DND-41 (cell line): Measurements from ENCODE around the gene FIZ1.

Experiments
- ATAC-seq: fragments of 200-7000 bp; cut with Tn5 transposase; 3 replicates; pipeline ENCODE4 v1.9.1; 2021; ENCODE audit warnings: low read depth; ENCODE audit not compliant: insufficient read depth
- DNase-seq: peaks from one replicate; pipeline ENCODE4 v3.0.0-alpha.2; 2020
- H2AFZ ChIP-seq: 2 replicates; pipeline ENCODE4 v1.6.0; 2012; ENCODE audit warnings: low read depth, low read length
- H3K27ac ChIP-seq: 2 replicates; pipeline ENCODE4 v1.5.1; 2012; ENCODE audit warnings: low read length, inconsistent platforms
- H3K27me3 ChIP-seq: fragments of 200-600 bp; sonication (generic); 2 replicates; pipeline ENCODE4 v1.6.0; 2012; ENCODE audit warnings: low read length, mild to moderate bottlenecking, inconsistent platforms; ENCODE audit not compliant: insufficient read depth, poor library complexity
- H3K36me3 ChIP-seq: 2 replicates; pipeline ENCODE4 v1.5.1; 2012; ENCODE audit warnings: low read length, inconsistent platforms; ENCODE audit not compliant: insufficient read depth
- H3K4me1 ChIP-seq: 2 replicates; pipeline ENCODE4 v1.5.1; 2012; ENCODE audit warnings: mild to moderate bottlenecking, low read length; ENCODE audit not compliant: insufficient read depth
- H3K4me2 ChIP-seq: 2 replicates; pipeline ENCODE4 v1.6.0; 2012; ENCODE audit warnings: mild to moderate bottlenecking, moderate library complexity, low read length, inconsistent platforms; ENCODE audit not compliant: insufficient read depth
- H3K4me3 ChIP-seq, 2 experiments: fragments of 200-600 bp in 1 of 2; shearing (Covaris generic) in 1 of 2; 2 replicates each; pipeline ENCODE4 v1.5.1; 2012 to 2016; ENCODE audit warnings: inconsistent platforms in 2 of 2, low read length in 2 of 2, mild to moderate bottlenecking in 2 of 2, low read depth in 1 of 2, moderate library complexity in 1 of 2
- H3K79me2 ChIP-seq: 2 replicates; pipeline ENCODE4 v1.6.0; 2012; ENCODE audit warnings: low read length, inconsistent platforms; ENCODE audit not compliant: insufficient read depth
- H3K9ac ChIP-seq: 2 replicates; pipeline ENCODE4 v1.6.0; 2012; ENCODE audit warnings: low read depth, mild to moderate bottlenecking, inconsistent platforms, low read length, moderate library complexity
- H3K9me3 ChIP-seq: 2 replicates; pipeline ENCODE4 v1.5.1; 2012; ENCODE audit warnings: low read length, moderate library complexity, mild to moderate bottlenecking, inconsistent platforms; ENCODE audit not compliant: insufficient read depth, severe bottlenecking
- H4K20me1 ChIP-seq: 2 replicates; pipeline ENCODE4 v1.6.0; 2012; ENCODE audit warnings: low read length; ENCODE audit not compliant: insufficient read depth
- EZH2 ChIP-seq: IDR thresholded peaks from 3 replicates; pipeline ENCODE4 v1.6.1; 2012; ENCODE audit warnings: borderline replicate concordance, low read depth, mild to moderate bottlenecking, moderate library complexity, low read length, inconsistent platforms; ENCODE audit not compliant: severe bottlenecking
- TF ChIP-seq, protein P1 (sequence below): IDR thresholded peaks from 2 replicates; pipeline ENCODE4 v1.5.1; 2012; ENCODE audit warnings: borderline replicate concordance, low read length, moderate library complexity, mild to moderate bottlenecking; ENCODE audit not compliant: poor library complexity, severe bottlenecking; ENCODE audit errors: extremely low read depth

FIZ1 gene

DNA sequence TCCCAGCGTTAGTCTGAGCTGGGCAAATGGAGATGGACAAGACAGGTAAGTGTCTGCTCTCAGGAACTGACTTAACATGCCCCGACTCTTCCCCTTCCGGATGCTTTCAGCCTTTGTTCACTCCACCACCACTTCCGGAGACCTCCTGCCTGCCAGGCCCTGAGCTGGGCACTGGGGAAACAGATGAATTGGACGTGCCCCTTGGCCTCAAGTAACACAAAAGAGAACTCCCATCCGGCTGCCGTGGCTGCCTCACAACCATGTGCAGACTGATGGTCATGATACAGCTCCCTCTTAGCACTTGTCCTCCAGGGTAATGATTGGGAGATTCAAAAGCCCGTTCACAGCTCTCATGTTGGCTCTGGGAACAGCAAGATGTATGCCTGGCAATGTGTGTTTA is 18.1 kb upstream of the FIZ1 start:
- peaks cover 52% of the 10 kb centered on the region for H3K36me3 ChIP-seq
- H3K4me2 ChIP-seq = no peak overlapping the region
- no peak overlapping the region for H2AFZ ChIP-seq
- no peak overlapping the region for H3K27ac ChIP-seq
- DNase-seq (no peak), ATAC-seq (no peak)
- no peaks in the 10 kb centered on the region for H3K9me3 ChIP-seq
- peaks cover 12% of the 10 kb centered on the region for H3K79me2 ChIP-seq
- H3K4me3 ChIP-seq = no peak overlapping the region
- H3K4me1 ChIP-seq = peaks cover 9% of the 10 kb centered on the region
- TF ChIP-seq, protein P1, sequence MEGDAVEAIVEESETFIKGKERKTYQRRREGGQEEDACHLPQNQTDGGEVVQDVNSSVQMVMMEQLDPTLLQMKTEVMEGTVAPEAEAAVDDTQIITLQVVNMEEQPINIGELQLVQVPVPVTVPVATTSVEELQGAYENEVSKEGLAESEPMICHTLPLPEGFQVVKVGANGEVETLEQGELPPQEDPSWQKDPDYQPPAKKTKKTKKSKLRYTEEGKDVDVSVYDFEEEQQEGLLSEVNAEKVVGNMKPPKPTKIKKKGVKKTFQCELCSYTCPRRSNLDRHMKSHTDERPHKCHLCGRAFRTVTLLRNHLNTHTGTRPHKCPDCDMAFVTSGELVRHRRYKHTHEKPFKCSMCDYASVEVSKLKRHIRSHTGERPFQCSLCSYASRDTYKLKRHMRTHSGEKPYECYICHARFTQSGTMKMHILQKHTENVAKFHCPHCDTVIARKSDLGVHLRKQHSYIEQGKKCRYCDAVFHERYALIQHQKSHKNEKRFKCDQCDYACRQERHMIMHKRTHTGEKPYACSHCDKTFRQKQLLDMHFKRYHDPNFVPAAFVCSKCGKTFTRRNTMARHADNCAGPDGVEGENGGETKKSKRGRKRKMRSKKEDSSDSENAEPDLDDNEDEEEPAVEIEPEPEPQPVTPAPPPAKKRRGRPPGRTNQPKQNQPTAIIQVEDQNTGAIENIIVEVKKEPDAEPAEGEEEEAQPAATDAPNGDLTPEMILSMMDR = no peak
- TF ChIP-seq EZH2 = no peak
- no peak overlapping the region for H3K9ac ChIP-seq
- no peaks in the 10 kb centered on the region for H3K27me3 ChIP-seq
- peaks cover 13% of the 10 kb centered on the region for H4K20me1 ChIP-seq

DNA sequence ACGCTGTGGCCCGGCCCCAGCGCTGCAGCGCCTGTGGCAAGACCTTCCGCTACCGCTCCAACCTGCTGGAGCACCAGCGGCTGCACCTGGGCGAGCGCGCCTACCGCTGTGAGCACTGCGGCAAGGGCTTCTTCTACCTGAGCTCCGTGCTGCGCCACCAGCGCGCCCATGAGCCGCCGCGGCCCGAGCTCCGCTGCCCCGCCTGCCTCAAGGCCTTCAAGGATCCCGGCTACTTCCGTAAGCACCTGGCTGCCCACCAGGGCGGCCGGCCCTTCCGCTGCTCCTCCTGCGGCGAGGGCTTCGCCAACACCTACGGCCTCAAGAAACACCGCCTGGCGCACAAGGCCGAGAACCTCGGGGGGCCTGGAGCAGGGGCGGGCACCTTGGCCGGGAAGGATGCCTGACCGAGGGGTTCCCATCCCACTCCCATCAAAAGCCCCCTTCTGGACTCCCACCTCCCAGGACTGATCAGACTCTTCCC is 17.1 kb upstream of the FIZ1 start:
- H3K4me2 ChIP-seq = no peak overlapping the region
- H2AFZ ChIP-seq = no peak overlapping the region
- peaks cover 54% of the 10 kb centered on the region for H3K36me3 ChIP-seq
- H3K4me1 ChIP-seq = peaks cover 9% of the 10 kb centered on the region
- TF ChIP-seq, protein P1 = no peak
- no peak for TF ChIP-seq EZH2
- DNase-seq (no peak), ATAC-seq (no peak)
- H3K79me2 ChIP-seq = peaks cover 21% of the 10 kb centered on the region
- no peak overlapping the region for H3K9ac ChIP-seq
- no peaks in the 10 kb centered on the region for H3K9me3 ChIP-seq
- no peak overlapping the region for H3K27ac ChIP-seq
- peaks cover 21% of the 10 kb centered on the region for H4K20me1 ChIP-seq
- no peaks in the 10 kb centered on the region for H3K27me3 ChIP-seq
- H3K4me3 ChIP-seq = no peak overlapping the region

DNA sequence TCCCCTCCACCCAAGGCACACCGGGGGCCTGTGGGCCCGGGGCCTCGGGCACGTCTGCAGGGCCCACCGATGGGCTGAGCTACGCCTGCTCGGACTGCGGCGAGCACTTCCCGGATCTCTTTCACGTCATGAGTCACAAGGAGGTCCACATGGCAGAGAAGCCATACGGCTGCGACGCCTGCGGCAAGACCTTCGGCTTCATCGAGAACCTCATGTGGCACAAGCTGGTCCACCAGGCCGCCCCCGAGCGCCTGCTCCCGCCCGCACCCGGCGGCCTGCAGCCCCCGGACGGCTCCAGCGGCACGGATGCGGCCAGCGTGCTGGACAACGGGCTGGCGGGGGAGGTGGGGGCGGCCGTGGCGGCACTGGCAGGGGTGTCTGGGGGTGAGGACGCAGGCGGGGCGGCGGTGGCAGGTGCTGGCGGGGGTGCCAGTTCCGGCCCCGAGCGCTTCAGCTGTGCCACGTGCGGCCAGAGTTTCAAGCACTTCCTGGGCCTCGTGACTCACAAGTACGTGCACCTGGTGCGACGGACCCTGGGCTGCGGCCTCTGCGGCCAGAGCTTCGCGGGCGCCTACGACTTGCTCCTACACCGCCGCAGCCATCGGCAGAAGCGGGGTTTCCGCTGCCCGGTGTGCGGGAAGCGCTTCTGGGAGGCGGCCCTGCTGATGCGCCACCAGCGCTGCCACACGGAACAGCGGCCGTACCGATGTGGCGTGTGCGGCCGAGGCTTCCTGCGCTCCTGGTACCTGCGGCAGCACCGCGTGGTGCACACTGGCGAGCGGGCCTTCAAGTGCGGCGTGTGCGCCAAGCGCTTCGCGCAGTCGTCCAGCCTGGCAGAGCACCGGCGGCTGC is 16.5 kb upstream of the FIZ1 start:
- no peak overlapping the region for H3K4me2 ChIP-seq
- no peak overlapping the region for H2AFZ ChIP-seq
- TF ChIP-seq, protein P1 = no peak
- no peak for TF ChIP-seq EZH2
- ATAC-seq (no peak), DNase-seq (no peak)
- no peaks in the 10 kb centered on the region for H3K9me3 ChIP-seq
- peaks cover 6% of the 10 kb centered on the region for H3K4me1 ChIP-seq
- H3K27me3 ChIP-seq = no peaks in the 10 kb centered on the region
- peaks cover 28% of the 10 kb centered on the region for H4K20me1 ChIP-seq
- peaks cover 48% of the 10 kb centered on the region for H3K36me3 ChIP-seq
- no peak overlapping the region for H3K9ac ChIP-seq
- no peak overlapping the region for H3K27ac ChIP-seq
- H3K4me3 ChIP-seq = no peak overlapping the region
- peaks cover 27% of the 10 kb centered on the region for H3K79me2 ChIP-seq
